ENCODE data around the gene SEPTIN8.

The SEPTIN8 gene, protein sequence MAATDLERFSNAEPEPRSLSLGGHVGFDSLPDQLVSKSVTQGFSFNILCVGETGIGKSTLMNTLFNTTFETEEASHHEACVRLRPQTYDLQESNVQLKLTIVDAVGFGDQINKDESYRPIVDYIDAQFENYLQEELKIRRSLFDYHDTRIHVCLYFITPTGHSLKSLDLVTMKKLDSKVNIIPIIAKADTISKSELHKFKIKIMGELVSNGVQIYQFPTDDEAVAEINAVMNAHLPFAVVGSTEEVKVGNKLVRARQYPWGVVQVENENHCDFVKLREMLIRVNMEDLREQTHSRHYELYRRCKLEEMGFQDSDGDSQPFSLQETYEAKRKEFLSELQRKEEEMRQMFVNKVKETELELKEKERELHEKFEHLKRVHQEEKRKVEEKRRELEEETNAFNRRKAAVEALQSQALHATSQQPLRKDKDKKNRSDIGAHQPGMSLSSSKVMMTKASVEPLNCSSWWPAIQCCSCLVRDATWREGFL

GRCh38 chr5:132777209-132778069 lies at the start of gene SEPTIN8:
TSS of gene SEPTIN8 (minus strand) at chr5:132777239. CDS start at chr5:132777137, 102 bp downstream.
- DNase-seq, result peak; percentile 24 to 31

GRCh38 chr5:132826424-132827082 lies 49.5 kb upstream of the SEPTIN8 start:
- DNase-seq, result no peak

- DNase-seq, result no peak
Observed at GRCh38 chr5:132825834-132826391, 48.9 kb upstream of the SEPTIN8 start.

DNA sequence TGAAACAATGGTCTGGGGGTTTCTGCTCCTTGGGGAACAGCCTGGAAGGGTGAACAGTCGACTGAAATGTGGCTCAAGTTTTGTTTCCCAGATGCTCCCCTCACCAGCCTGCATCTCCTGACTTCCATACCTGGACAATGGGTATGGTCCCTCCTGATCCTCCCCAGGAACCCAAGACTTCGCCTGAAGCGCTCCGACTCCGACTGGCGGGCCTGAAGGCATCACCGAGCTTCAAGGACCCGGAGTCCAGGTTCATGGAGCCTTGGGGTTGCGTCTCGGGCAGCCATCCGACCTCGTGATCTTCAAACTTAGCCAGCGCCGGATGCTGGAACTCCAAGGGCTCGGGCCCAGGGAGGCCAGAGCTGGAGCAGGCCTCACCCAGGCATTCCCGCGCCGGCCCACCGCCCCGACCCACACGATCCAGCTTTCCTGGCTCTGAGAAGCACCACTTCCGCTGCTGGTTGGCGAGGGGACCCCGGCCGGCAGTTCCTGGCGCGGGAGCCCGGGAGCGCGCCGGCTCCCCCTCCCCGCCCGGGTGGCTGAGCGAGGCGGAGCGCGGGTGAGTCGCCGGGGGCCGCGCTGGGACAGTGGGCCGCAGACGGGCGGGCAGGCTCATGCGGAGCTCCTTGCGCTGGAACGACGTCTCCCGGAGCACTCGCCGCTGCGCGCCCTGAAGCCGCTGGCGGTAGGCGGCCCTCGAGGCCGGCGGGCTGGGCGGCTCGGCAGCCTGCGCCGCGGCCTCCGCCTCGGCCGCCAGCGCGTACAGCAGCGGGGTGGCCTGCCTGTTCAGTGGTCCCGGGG lies 48.2 kb upstream of the SEPTIN8 start:
- DNase-seq, result no peak

DNA sequence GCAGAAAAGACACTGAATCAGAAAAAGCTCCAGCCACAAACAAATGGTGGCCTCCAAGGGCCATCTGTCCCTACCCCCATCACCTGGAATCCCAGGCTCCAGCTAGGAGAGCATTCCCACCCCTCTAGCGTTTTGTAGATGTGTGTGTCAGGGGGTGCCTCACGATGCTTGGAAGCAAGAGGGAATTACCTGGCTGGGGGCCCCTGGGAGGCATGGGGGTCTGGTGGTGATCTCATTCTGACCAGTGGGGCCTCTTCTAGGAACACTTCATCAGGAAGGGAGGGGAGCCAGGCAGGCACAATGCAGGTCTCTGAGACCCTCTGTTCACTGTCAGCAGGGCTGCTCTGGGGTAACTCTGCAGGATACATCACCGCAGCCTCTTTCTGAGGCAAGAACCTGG lies 47.4 kb upstream of the SEPTIN8 start:
- DNase-seq, result no peak

DNA sequence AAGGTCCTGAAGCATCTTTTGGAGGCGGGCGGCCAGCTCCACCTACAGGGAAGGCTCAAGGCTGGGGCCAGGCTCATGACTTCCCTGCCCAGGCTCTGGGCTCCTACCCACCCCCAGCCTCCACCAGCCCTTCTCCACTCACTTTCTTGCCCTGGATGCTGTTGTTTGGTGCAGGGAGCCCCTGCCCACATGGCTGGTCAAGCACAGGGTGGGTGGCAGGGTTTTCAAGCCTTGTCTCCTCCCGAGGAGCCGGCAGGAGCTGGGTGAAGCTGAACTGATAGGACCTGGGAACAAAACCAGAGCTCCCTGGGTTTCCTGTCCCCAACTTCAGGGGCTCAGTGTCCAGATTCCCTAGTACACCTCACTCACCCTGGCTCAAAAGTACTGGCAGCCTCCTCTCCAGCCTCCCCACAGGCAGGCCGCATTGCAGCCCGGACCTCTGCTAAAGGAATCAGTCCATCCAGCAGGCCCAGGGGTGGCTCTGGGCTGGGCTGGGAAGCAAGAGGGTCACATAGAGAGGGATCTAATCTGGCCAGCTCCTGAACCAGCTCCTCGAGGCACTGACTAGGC lies 46.5 kb upstream of the SEPTIN8 start:
- no peak for DNase-seq

DNA sequence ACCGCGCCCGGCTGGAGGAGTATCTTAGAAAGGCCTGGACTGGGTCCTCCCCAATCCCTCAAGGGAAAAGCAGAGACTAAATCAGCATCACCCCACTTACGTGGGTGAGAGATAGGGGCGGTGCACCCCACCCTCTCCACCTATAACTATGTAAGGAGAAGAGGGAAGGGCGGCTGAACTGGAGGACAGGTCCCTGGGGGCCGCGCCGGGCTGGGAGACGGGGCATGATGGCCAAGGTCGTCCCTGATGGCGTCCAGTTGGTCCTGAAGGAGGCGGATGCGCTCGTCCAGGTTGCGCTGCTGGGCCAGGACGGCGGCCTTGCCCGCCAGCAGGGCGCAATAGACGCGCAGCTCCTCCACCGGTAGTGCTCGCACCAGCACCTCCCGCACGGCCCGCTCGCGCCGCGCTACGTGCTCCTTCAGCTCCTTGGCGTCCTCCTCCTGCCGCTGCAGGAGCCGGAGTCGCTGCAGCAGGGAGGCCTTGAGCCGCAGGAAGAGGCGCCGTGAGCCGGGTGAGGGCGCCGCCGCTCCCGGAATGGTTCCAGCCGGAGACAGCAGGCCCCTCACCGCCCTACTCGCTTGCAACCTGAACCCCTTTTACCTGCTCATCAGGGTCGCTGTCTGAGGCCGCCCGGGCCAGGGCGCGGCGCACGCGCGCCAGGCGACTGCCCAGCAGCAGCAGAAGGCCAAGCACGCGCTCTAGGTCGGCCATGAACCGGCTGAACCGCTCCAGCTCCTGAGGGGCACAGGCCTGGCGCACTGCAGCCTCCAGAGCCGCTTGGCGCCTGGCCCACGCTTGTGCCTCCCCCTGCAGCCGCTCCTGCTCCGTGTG lies 45.8 kb upstream of the SEPTIN8 start:
- no peak for DNase-seq

GRCh38 chr5:132821791-132822190 lies 44.8 kb upstream of the SEPTIN8 start:
- DNase-seq, result no peak

- DNase-seq, result no peak
Observed at GRCh38 chr5:132821350-132821749, 44.3 kb upstream of the SEPTIN8 start.

DNA sequence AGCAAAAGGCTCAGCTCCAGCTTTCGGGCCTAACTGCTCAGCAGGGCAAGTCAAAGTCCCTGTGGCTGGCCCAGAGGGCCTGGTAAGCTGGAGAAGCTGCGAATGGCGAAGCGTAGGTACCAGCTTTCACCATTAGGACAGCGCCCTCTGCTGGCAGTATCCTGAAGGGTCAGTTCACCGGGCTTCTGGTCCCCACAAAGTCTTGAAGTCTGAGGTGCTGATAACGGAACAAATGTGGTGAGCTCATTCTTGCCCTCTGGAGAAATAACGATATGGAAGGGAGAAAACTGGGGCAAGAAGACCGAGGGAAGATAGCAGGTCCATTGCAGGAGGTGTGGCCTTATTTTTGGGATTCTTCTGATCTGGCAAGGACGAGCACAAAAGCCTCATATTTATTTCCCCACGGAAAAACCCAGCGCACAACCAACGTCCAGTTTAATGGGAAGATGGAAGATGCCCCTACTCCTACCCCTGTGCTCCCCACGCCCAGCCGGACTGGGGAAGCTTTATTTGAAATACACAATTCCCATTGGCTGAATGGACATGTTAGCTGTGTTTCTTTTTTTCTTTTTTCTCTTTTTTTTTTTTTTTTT lies 43.2 kb upstream of the SEPTIN8 start:
- DNase-seq, result peak; percentile 94 to 97

- no peak for DNase-seq
Observed at GRCh38 chr5:132819468-132819867, 42.4 kb upstream of the SEPTIN8 start.

GRCh38 chr5:132817011-132817410 lies 40.0 kb upstream of the SEPTIN8 start:
- DNase-seq, result no peak

DNA sequence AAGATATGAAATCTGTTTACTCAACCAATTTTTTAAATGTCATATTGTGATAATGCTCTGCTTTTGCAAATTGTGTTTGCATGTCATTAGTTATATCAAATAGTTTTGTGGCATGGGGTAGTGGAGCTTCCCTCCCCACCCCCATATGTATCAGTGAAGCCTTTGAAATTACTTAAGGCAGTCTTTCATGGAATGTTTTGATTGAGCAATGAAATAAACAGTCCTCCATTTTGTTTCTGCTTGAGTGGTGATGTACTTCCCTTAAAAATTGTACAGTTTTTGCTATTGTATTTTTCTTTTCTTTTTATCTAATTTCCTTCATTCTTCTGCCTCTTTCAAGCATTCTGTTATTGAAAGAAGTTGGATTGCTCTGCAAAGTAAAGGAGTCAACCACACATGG lies 39.5 kb upstream of the SEPTIN8 start:
- no peak for DNase-seq

- no peak for DNase-seq
Observed at GRCh38 chr5:132816083-132816482, 39.0 kb upstream of the SEPTIN8 start.

- no peak for DNase-seq
Observed at GRCh38 chr5:132815454-132815853, 38.4 kb upstream of the SEPTIN8 start.

DNA sequence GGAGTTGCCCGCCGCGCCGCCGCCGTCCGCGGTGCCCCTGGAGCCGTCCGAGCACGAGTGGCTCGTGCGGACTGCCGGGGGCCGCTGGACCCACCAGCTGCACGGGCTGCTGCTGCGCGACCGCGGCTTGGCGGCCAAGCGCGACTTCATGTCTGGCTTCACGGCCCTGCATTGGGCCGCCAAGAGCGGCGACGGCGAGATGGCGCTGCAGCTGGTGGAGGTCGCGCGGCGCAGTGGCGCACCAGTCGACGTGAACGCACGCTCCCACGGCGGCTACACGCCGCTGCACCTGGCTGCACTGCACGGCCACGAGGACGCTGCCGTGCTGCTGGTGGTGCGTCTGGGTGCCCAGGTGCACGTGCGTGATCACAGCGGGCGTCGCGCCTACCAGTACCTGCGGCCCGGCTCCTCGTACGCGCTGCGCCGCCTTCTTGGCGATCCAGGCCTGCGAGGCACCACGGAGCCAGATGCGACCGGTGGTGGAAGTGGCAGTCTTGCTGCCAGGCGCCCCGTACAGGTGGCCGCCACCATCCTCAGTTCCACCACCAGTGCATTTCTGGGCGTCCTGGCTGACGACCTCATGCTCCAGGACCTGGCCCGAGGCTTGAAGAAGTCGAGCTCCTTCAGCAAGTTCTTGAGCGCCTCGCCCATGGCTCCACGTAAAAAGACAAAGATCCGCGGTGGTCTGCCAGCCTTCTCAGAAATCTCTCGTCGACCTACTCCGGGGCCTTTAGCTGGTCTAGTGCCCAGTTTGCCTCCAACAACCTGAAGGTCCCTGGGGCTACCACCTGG lies 37.7 kb upstream of the SEPTIN8 start:
- DNase-seq, result no peak

DNA sequence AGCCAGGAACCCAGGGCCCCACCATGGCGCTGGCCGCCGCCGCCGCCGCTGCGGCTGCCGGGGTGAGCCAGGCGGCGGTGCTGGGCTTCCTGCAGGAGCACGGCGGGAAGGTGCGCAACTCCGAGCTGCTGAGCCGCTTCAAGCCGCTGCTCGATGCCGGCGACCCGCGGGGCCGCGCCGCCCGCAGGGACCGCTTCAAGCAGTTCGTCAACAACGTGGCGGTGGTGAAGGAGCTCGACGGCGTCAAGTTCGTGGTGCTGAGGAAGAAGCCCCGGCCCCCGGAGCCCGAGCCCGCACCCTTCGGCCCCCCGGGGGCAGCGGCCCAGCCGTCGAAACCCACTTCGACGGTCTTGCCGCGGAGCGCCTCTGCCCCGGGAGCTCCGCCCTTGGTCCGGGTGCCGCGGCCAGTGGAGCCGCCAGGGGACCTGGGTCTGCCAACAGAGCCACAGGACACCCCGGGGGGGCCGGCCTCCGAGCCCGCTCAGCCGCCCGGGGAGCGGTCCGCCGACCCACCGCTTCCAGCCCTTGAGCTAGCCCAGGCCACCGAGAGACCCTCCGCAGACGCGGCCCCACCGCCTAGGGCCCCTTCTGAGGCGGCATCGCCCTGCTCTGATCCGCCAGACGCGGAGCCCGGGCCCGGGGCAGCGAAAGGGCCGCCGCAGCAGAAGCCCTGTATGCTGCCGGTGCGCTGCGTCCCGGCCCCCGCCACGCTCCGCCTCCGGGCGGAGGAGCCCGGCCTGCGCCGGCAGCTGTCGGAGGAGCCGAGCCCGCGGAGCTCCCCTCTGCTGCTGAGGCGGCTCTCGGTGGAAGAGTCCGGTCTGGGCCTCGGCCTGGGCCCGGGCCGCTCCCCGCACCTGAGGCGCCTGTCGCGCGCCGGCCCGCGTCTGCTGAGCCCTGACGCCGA lies 36.8 kb upstream of the SEPTIN8 start:
- no peak for DNase-seq

Measured in stimulated activated CD4-positive, alpha-beta T cell treated with anti-CD3 and anti-CD28 coated beads, Interleukin-2, amount 100 ng/mL, for 48 hours (primary cell).